Amniotic epithelial cell (primary cell): ENCODE measurements around the gene COA5.

Experiments used
- DNase-seq: peaks from one replicate; pipeline ENCODE4 v3.0.0-alpha.2; 2010; ENCODE audit warnings: low read depth

COA5 gene

GRCh38 chr2:98608116-98608961, at the start of gene COA5, which contains the start of gene UNC50:
Gene COA5 (minus strand): TSS chr2:98608512. CDS start chr2:98608405, 107 bp downstream.
Gene UNC50 (plus strand): TSS chr2:98608589. CDS start chr2:98609760, 1,171 bp downstream.
- DNase-seq, result peak; percentile 87

GRCh38 chr2:98656800-98657199, 48.5 kb upstream of the COA5 start:
- no peak for DNase-seq

GRCh38 chr2:98654699-98655495, 46.6 kb upstream of the COA5 start:
- no peak for DNase-seq

GRCh38 chr2:98650998-98651397, 42.7 kb upstream of the COA5 start:
- no peak for DNase-seq

- DNase-seq, result no peak
These were observed 41.7 kb upstream of the COA5 start for GRCh38 chr2:98649992-98650375.

GRCh38 chr2:98649135-98649991, 41.1 kb upstream of the COA5 start:
- peak; percentile 66 for DNase-seq

- no peak for DNase-seq
These were observed 40.1 kb upstream of the COA5 start for GRCh38 chr2:98648451-98648850.

- DNase-seq, result no peak
These were observed 39.3 kb upstream of the COA5 start for GRCh38 chr2:98647636-98648035.

- peak; percentile 24 for DNase-seq
These were observed 35.3 kb upstream of the COA5 start for GRCh38 chr2:98643496-98644100.

- DNase-seq, result no peak
These were observed 29.3 kb upstream of the COA5 start for GRCh38 chr2:98637401-98638147.

- peak; percentile 15 for DNase-seq
These were observed 26.2 kb upstream of the COA5 start for GRCh38 chr2:98634406-98635092.

GRCh38 chr2:98632351-98632750, 24.0 kb upstream of the COA5 start:
- no peak for DNase-seq

GRCh38 chr2:98623657-98624056, 15.3 kb upstream of the COA5 start:
- DNase-seq, result peak; percentile 24

GRCh38 chr2:98617149-98617548, 8.8 kb upstream of the COA5 start:
- DNase-seq, result no peak

GRCh38 chr2:98615481-98615880, 7.2 kb upstream of the COA5 start:
- no peak for DNase-seq

GRCh38 chr2:98614024-98614739, 5.9 kb upstream of the COA5 start:
- DNase-seq, result no peak

- peak; percentile 47 for DNase-seq
These were observed 771 bp upstream of the COA5 start for GRCh38 chr2:98608962-98609604.

GRCh38 chr2:98607741-98608115, 584 bp downstream of the COA5 start:
- peak; percentile 12 for DNase-seq

- no peak for DNase-seq
These were observed 1.2 kb downstream of the COA5 start for GRCh38 chr2:98607104-98607503.
